Measurements from ENCODE around the gene ALPI.
"Not testable (repeated sequence)": the region's sequence is repeated elsewhere in the genome, so short reads cannot be mapped to it uniquely, and the experiment has no call there.

Gene ALPI

DNA sequence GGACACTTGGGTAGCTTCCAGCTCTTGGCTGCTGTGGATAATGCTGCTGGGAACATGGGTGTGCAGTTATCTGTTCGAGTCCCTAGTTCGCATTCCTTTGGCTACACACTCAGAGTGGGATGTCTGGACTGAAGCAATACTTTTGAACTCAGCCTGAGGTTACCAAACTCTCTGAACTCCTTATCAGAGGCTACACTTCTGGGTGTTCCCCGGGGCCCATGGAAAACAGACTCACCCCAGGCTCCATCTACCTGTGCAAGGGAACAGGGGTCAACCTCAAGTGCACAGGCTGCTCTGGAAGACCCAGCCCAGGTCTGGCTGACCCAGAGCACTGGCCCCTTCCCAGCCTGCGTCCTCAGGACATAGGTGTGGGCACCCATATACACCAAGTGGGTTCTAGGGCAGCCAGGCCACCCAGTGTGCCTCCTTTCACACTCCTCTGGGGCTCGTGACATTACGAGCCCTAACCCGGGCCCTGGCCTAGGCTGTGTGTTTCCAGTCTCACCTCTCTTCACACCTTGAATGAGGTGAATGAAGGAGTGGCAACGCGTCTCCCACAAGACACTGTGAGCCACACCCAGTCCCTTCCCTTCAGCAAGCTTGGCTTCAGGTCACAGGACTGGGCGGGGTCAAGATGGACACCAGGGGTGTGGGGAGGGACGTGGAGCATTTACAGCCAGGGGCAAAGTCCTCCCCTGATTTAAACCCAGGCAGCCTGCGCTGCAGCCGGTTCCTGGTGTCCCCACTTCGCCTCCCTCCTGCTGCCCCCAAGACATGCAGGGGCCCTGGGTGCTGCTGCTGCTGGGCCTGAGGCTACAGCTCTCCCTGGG, at the start of gene ALPI:
ALPI (plus strand) TSS at position 728 of the 830 bp plus-strand sequence; CDS start at position 775, 47 bp downstream.
- DNase-seq = no peak

DNA sequence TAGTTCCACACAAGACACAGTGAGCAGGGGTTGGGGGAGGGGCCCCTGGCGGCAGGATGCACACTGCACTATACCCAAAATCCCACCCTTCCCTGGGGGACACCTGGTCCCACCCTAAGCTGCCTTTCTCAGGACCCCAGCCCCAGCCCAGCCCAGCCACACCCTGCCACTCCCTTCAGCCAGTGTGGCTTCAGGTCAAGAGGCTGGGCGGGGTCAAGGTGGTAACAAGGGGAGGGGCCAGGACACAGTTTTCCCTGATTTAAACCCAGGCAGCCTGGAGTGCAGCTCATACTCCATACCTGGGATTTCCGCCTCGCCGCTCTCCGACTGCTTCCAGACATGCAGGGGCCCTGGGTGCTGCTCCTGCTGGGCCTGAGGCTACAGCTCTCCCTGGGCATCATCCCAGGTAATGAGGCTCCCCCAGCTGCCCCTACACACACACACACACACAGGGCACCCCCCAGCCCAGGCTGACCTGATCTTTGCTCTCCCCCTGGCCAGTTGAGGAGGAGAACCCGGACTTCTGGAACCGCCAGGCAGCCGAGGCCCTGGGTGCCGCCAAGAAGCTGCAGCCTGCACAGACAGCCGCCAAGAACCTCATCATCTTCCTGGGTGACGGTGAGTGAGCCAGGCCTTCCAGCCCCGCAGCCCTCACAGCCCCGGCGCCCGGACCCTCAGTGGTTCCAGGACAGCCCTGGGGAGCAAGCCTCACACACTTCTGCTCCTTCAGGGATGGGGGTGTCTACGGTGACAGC, 49.2 kb upstream of the ALPI start, which contains the start of gene ALPG:
ALPG (plus strand) TSS at position 289 of the 755 bp plus-strand sequence; CDS start at position 340, 51 bp downstream.
- no peak for DNase-seq

DNA sequence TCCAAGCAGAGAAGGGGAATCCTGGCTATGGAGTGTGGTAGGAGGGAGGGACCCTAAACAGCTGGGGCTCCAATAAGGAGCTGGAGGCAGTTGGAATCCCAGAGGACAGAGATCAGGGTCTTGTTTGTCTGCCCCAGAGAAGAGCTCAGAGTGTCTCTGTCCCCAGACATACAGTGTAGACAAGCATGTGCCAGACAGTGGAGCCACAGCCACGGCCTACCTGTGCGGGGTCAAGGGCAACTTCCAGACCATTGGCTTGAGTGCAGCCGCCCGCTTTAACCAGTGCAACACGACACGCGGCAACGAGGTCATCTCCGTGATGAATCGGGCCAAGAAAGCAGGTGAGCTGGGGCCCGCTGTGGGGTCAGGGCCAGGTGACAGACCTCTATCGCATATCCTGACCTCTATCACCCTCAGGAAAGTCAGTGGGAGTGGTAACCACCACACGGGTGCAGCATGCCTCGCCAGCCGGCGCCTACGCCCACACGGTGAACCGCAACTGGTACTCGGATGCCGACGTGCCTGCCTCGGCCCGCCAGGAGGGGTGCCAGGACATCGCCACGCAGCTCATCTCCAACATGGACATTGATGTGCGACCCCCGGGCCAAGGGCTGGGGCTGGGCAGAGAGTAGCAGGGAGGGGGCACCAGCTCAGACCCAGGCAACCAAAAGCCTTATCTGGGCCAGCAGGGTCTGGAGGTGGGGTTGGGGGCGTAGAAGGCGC, 48.4 kb upstream of the ALPI start:
- not testable (repeated sequence) for DNase-seq

DNA sequence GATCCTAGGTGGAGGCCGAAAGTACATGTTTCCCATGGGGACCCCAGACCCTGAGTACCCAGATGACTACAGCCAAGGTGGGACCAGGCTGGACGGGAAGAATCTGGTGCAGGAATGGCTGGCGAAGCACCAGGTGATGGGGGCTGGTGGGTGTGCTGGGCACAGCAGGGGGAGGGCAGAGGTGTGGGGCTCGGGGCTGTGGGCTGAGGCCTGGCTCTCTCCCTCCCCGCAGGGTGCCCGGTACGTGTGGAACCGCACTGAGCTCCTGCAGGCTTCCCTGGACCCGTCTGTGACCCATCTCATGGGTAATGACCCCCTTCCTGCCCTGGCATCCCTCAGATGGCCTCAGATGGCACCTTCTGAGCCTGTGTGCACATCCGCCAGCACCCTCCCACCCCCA, 47.7 kb upstream of the ALPI start:
- DNase-seq = not testable (repeated sequence)

DNA sequence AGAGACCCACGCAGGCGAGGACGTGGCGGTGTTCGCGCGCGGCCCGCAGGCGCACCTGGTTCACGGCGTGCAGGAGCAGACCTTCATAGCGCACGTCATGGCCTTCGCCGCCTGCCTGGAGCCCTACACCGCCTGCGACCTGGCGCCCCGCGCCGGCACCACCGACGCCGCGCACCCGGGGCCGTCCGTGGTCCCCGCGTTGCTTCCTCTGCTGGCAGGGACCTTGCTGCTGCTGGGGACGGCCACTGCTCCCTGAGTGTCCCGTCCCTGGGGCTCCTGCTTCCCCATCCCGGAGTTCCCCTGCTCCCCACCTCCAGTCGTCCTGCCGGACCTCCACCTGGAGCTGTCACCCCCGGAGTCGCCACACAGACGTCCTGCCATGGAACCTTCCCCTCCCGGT, 46.3 kb upstream of the ALPI start:
- DNase-seq = not testable (repeated sequence)

DNA sequence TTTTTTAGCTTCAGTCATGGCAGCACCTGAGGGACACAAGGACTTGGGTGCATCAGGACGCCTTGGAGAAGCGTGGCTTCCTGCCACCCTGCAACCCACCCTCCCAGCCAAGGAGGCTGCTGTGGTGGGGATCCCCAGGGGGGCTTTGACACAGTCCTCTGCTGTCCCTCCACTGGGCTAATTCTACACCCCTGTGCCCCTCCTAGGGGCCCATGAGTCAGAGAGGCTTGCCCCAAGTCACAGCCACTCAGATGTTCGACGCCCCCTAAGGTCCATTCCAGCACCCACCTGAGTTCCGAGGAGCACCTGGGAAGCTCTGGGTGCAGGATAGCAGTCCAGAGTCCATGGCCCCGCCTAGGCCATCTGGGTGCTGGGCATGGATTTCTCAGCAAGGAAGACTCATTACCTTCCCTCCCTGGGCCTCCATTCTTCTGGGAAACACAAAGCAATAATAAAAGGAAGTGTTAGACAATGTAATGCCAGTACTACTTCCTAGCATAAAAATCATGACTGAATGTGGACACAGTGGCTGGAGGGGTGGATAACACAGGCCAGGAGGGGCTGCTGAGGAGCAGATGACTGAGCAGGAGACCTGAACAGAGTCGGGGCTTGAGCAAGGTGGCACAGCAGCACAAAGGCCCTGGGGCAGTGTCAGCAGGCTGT, 45.6 kb upstream of the ALPI start:
- no peak for DNase-seq

DNA sequence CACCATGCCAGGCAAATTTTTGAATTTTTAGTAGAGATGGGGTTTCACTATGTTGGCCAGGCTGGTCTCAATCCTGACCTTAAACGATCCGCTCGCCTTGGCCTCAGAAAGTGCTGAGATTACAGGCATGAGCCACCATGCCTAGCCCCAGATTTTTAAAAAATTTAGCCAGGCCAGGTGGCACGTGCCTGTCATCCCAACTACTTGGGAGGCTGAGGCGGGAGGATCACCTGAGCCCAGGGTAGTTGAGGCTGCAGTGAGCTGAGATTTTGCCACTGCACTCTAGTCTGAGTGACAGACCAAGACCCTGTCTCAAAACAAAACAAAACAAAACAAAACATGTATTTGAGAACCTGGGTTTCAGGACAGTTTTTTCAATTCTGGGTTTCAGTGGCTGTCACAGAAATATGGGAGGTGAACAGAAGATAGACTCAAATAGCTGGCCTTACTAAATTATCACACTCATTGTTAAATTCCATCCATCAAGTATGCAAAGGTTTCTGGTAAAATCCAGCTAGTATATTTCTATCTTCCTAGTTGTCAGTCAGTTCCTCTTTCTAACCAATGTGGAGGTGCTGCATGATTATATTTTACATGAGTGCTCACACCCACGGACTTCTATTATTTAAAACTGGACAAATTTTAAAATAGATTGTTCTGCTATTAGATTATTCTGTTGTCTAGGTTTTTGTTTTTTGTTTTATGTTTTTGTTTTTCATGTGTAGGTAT, 43.9 kb upstream of the ALPI start:
- no peak for DNase-seq

DNA sequence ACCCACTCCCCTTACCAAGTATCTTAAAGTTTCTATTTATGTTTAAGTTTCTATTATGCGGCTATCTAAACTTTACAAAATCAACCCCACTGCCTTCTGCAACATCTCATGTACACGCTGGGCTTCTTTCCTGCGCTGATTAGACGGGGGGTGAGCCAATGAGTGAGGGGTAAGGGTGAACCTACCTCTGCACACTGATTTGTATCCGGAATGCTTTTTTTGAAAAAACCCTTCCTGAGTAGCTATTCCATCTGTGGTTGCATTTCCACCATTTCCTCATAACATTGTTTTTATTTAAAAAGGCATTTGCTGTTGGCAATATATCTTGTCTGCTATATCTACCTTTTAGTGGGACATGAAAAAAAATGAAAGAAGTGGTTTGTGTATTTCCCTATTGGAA, 43.0 kb upstream of the ALPI start:
- DNase-seq = no peak

DNA sequence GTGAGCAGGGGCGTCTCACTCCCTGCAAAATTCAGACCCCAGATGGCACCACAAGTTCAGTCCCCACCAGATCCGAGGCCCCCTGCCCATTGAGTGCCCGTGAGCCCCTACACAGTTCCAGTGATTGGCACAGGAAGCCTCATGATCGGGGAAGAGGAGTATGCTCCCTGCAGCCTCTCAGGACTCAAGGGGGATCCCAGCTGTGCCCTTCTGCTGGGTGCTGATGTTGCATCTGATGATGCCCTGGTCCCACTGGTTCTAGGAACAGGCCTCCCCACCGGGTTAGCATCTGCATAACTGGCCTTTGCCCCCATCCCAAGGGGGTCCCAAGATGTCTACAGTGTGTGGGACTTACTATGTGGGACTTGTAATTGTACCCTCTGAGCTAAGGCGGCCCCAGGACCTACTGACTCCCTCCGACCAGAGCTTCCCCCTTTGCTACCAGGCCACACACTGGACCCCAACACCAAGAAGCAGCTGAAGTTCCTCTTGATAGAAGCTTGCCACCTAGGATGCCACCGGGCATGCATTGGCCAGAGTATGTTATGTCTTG, 40.7 kb upstream of the ALPI start:
- DNase-seq = no peak

DNA sequence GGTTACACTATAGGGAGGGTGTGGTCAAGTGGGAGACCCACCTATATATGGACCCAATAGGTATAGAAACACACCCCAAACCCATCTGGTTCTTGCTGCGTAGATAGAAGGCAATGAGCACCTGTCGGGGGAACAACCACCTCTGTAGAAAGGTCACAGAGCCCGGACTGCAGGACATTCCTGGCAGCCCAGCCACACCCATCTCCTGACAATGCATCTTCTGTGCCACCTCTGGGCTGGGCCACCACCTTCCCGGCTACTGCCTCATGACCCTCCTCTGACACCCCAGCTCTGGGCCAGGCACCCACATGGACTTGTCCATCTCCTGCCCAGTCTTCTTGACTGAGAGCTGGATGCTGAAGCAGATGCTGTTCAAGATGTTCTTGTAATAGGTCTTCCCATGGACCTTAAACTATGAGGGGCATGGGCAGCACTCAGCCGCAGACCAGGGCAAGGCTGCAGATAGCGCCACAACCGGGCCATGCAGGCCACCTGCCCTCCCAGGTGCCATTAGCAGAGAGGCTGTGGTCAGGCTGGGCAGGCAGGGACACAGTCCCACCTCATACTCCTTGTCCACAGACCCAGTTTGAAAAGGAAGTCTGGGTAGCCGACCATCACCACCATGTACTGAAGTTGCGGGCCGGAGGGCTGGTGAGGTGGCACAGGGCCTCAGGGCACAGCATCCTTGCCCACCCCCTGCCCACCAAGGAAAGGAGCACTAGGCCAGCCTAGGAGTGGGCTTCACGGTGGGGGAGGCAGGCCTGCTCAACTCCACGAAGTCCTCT, 40.0 kb upstream of the ALPI start:
- no peak for DNase-seq

DNA sequence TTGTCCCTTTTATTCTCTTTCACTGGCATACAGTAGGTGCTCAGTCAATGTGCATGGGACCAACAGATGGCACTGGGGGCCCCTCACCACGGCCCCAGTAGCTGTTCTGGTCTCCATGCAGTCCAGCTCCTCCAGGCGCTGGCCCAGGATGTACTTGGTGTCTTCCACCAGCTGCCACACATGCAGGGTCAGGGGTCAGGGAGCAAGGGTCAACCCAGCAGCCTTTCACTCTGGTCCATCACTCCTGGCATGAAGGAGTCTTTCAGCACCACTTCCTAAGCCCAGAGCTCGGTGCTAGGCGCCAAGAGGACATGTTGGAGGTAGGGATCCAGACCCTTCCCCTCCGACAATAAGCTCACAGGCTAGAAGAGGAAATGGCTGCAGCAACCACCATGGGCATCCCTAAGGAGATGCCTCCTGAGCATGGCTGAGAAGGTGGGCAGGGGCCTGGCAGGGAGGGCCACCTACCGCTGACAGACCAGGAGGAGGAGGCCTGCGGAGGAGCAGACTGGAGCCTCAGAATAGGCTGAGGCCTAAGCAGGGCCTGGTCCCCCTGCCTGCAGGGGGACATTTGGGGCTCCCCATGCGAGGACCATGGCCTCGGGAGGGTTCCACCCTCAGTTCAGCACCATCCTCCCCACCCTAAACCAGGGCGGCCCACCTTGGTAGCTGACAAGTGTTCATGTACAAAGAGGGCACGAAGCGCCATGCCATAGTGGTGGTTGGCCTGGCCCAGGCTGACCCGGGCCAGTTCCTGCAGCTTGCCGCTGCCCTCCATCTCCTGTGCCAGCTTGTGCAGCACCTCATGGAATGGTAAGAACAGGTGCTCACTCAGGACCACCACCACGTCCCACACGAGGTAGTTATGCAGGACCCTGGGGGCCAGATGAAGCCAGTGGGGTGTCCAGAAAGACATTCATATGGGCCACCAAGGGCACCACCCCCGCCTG, 39.2 kb upstream of the ALPI start:
- DNase-seq = no peak

DNA sequence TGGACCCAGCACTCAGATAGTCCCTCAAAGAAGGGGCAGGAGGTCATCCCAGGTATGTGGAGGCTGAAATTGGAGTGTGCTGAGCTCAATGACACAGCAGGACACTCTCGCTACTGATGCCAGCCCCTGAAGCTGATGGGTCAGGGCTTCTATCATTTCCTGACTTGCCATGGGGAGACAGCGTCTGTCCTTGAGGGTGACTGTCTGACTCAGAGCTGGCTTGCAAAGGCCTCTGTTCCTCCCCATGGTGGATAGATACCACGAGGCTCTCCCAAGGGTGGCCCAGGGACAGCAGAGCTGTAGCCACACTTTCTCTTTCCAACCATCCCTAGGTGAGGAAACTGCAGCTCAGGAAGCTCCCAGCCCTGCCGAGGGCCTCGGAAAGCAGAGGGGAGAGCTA, 38.5 kb upstream of the ALPI start:
- no peak for DNase-seq

DNA sequence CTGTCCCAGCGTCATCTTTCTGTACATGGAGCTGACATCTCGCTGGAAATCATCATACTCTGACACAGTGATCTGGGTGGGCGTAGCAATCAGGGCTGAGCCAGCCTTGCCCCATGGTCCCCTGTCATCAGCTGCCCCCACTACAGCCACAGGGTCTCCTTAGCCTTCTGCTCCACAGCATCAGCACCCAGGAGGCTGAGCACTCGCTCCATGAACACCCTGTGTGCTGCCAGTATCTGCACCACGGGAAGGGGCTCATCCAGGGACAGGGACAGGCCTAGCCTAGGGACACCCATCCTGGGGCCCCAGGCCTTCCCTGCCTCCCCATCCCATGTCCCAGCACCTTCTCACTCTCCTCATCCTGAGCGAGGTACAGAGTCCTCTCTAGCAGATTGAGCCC, 37.9 kb upstream of the ALPI start:
- no peak for DNase-seq

DNA sequence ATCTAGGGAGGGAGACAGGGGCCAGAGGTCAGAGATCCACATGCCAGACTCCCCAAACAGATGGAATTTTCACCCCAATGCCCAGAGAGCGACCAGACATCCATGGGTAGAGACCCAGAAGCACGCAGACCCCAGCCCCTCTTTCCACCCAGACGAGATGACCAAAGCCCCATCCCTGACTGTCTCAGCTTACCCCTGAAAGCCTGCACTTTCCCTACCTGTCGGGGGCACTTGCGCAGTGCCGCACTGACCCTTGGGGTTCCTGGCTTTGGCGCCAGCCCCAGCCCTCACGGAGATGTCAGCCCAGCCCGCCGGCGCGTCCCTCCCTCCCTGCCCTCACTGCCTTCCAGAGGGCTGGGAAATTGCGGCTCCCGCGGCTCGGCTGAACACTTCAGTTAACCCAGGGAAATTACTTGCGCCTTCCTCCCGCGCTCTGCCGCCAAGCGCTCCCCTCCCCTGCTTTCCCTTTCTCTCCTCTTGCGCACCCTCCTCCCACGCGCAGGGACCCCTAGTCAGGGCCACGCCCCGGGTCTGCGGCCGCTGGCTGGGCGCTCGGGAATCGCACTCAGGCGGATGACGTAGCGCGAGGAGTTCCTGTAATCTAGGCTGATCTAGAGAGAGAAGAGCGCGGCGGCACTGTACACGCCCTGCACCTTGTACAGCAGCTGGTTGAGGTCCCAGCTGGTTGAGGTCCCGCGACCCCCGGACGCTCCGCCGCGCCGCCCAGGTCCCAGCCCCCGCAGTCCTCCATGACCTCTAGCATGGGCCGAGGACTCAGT, 37.3 kb upstream of the ALPI start:
- no peak for DNase-seq

DNA sequence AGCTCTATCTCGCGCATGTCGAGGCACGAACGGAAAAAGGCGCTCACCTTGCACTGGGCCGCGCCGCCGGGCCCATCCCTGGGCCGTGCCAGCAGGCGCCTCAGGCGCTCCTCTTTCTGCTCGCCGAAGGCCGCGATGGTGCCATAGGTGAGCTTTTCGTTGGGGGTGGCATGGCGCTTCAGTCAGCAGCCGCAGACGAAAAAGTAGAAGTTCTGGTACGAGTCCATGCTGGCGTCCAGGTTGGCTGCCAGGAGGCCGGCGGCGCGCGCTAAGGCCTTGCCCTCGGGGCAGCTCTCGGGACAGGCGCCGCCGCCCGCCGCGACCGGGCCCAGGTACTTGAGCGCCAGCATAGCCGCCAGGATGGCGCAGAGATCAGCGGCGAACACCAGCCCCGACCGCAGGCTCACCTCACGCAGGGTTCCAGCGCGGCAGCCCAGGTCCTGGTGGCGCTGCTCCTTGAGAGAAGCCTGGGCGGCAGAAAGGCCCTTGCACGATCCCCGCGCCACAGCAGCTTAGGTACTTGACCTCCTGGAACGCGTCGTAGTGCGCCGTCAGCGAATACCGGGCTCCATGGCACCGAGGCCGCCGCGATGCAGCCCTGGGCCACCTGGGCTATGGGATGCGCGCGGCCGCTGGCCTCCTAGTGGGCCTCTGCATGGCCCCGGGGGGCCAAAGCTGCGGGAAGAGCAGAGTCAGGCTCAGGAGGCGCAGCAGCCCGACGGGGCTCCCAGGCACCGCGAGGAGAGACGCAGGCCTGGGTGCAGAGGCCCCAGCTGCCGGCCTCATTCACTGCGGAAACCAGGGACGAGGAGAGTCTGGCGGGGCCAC, 36.5 kb upstream of the ALPI start:
- DNase-seq = no peak

DNA sequence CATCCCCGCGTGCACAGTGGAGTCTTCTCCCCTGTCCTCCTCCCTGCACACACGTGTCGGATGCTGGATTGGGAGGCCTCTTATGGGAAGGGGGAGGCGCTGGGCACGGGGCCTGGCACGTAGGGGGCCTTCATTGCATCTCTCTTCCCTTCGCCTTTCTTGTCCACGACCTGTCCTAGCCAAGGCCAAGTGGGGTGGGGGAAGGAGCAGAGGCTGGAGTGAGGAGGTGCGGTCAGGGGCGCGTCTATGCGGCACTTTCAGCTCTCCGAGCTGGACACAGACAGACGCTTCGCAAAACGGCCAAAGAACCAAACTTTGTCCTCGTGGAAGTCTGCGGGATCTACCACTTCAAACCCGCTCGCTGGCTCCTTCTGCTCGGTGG, 35.9 kb upstream of the ALPI start:
- no peak for DNase-seq

DNA sequence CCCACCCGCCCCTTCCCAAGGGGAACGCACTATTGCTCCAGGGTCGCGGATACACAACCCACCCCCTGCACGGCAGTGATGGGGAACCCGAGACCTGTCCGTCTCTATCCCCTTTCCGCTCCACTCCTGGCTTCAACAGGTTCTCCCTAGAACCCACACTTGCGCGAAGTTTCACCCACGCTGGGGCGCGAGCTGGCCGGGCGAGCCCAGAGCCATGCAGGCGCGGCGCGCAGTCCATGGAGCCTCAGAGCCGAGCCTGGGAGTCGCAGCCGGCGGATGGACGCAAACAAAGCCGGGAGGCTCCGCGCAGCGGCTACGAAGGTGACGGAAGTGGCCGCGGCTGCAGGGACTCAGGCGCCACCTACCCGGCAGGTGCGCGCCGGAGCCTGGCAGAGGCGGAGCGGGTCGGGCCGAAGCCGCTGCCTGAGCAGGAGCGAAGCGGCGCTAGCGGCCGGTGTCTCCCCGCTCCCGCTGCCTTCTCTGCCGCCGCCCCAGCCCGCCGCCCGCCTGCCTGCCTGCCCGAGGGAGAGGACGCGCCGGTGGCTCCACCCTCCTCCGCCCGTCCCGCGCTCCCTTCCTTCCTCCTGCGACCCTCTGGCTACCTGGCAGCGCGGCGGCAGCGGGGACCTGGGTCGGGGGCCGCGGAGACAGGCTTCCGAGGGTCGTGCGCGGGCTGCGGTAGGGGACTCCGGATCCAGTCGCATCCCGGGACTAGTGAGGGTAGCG, 35.3 kb upstream of the ALPI start:
- DNase-seq = peak; percentile 24

Data from stimulated activated CD4-positive, alpha-beta T cell treated with anti-CD3 and anti-CD28 coated beads, Interleukin-12 subunit alpha, Interleukin-12 subunit beta, amount 100 ng/mL, for 4 hours (primary cell).